Calu3 (cell line): ENCODE measurements around the gene SLC2A13. TPM values are rescaled to one million over a fixed set of nuclear protein-coding genes. Genes with fewer than 3 reads are reported as not detected.

Experiments
- BruUV-seq: library from RNA; stranded (reverse); fragments of 400-500 nt; replicated peaks from 2 replicates; lab custom pipeline; 2021; lab: Mats Ljungman, UMichigan
- CTCF ChIA-PET: fragments of 300-600 bp; sonication (Branson Sonifier 250); formaldehyde crosslinking; loops from one replicate; lab custom pipeline; 2022; ENCODE audit warnings: antibody characterized with exemption; lab: Charles Lee
- DNase-seq: peaks from one replicate; pipeline ENCODE4 v3.0.0; 2022
- H3K27ac Mint-ChIP-seq: one replicate; pipeline ENCODE4 v1.8.0; 2022; ENCODE audit warnings: mixed read lengths; ENCODE audit not compliant: unreplicated experiment
- H3K27me3 Mint-ChIP-seq: one replicate; pipeline ENCODE4 v1.8.0; 2022; ENCODE audit warnings: mixed read lengths; ENCODE audit not compliant: unreplicated experiment
- H3K36me3 Mint-ChIP-seq: one replicate; pipeline ENCODE4 v1.8.0; 2022; ENCODE audit warnings: mild to moderate bottlenecking, moderate library complexity, mixed read lengths; ENCODE audit not compliant: insufficient read depth, unreplicated experiment
- H3K4me1 Mint-ChIP-seq: one replicate; pipeline ENCODE4 v1.8.0; 2022; ENCODE audit warnings: mild to moderate bottlenecking, low read depth, mixed read lengths; ENCODE audit not compliant: unreplicated experiment
- H3K4me3 Mint-ChIP-seq: one replicate; pipeline ENCODE4 v1.8.0; 2022; ENCODE audit warnings: mild to moderate bottlenecking, low read depth, moderate library complexity, mixed read lengths; ENCODE audit not compliant: unreplicated experiment
- H3K9me3 Mint-ChIP-seq: one replicate; pipeline ENCODE4 v1.8.0; 2022; ENCODE audit warnings: low read depth, mixed read lengths; ENCODE audit not compliant: unreplicated experiment
- intact Hi-C: fragments of 100-400 bp; cut with micrococcal nuclease; formaldehyde crosslinking; loops from one replicate; pipeline ENCODE4 v1.10.0; 2022; ENCODE audit not compliant: unreplicated experiment
- total RNA-seq: library from RNA; stranded (reverse); gene quantifications from 2 replicates; pipeline ENCODE4 v1.2.3, GENCODE V29; 2022
- TF ChIP-seq, protein P1 (sequence below): fragments of 200-600 bp; IDR thresholded peaks from one replicate; pipeline ENCODE4 v1.8.0; 2022; ENCODE audit warnings: antibody characterized with exemption; ENCODE audit not compliant: unreplicated experiment

The SLC2A13 gene
- total RNA-seq, 1 experiment from 2014 or later: 9.4 TPM

DNA sequence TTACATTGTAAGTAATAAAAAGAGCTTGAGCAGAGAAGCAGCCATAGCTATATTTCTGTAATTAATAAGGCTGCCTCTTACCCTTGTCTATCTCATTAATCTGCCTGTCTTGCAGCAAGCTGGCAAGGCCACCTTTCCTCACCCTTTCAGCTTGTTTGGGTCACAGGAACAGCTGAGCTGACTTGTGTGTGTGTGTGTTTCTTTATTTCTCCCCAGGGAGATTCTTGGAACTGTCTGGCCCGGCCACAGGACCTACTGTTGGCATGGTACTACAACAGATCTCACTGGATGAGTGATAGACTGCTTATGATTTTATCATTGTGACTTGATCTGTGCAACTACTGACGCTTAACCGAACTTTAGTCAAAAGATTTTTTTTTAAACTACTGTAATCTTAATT, 213.7 kb downstream of the SLC2A13 start:
- H3K4me1 Mint-ChIP-seq: no peaks in the 10 kb centered on the region
- CTCF ChIA-PET: no interaction called here
- no peak overlapping the region for H3K27ac Mint-ChIP-seq
- H3K36me3 Mint-ChIP-seq: no peaks in the 10 kb centered on the region
- DNase-seq: no peak
- TF ChIP-seq, protein P1, sequence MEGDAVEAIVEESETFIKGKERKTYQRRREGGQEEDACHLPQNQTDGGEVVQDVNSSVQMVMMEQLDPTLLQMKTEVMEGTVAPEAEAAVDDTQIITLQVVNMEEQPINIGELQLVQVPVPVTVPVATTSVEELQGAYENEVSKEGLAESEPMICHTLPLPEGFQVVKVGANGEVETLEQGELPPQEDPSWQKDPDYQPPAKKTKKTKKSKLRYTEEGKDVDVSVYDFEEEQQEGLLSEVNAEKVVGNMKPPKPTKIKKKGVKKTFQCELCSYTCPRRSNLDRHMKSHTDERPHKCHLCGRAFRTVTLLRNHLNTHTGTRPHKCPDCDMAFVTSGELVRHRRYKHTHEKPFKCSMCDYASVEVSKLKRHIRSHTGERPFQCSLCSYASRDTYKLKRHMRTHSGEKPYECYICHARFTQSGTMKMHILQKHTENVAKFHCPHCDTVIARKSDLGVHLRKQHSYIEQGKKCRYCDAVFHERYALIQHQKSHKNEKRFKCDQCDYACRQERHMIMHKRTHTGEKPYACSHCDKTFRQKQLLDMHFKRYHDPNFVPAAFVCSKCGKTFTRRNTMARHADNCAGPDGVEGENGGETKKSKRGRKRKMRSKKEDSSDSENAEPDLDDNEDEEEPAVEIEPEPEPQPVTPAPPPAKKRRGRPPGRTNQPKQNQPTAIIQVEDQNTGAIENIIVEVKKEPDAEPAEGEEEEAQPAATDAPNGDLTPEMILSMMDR: no peak
- H3K27me3 Mint-ChIP-seq: no peaks in the 10 kb centered on the region
- H3K9me3 Mint-ChIP-seq: peaks cover 2% of the 10 kb centered on the region
- BruUV-seq: no TSS peak
- intact Hi-C loops: no loop called here
- no peak overlapping the region for H3K4me3 Mint-ChIP-seq

DNA sequence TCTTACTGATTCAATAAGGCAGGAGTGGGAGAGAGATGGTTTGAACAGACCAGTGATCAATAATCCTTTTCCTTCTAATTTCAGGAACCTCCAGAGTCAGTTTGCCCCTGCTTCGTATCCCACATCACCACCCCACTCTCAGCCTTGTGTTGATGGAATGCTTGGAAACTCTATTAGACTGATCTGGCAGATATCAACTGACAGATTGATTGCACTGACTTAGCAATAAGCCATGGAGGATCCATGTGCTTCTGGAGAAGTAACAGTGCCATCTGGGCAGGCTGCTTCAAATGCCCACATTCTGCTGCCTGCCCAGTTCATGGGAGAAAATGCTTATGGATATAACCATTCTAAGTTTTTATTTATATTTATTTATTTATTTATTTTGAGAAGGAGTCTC, 218.0 kb downstream of the SLC2A13 start:
- CTCF ChIA-PET: no interaction called here
- Mint-ChIP-seq H3K27me3 (no peaks in the 10 kb centered on the region), H3K36me3 (no peaks in the 10 kb centered on the region), H3K27ac (no peak overlapping the region), H3K4me1 (no peaks in the 10 kb centered on the region), H3K9me3 (no peaks in the 10 kb centered on the region), H3K4me3 (no peak overlapping the region)
- TF ChIP-seq, protein P1: no peak
- no TSS peak for BruUV-seq
- intact Hi-C loops: no loop called here
- DNase-seq: no peak

DNA sequence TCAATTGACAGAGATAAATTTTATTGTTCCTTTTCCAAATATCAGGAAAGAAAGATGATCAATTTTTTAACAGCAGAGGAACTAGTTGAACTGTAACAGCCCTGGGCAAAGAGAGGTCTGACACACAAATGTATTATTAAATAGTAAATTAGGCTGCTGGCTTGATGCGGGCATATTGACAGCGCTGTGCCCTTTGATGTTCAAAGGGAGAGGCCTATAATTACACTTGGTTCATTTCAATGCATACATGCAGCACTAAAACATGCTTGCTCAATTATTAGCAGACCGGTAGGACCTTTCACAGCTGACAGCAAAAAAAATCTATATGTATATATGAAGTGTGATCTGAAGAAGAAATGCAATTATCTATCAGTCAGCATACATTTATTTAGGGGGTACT, 219.8 kb downstream of the SLC2A13 start:
- BruUV-seq: no TSS peak
- H3K27ac Mint-ChIP-seq: no peak overlapping the region
- H3K36me3 Mint-ChIP-seq: no peaks in the 10 kb centered on the region
- H3K4me1 Mint-ChIP-seq: no peaks in the 10 kb centered on the region
- TF ChIP-seq, protein P1: no peak
- no peaks in the 10 kb centered on the region for H3K9me3 Mint-ChIP-seq
- no peaks in the 10 kb centered on the region for H3K27me3 Mint-ChIP-seq
- intact Hi-C loops: no loop called here
- no peak overlapping the region for H3K4me3 Mint-ChIP-seq
- DNase-seq: no peak
- CTCF ChIA-PET: no interaction called here

DNA sequence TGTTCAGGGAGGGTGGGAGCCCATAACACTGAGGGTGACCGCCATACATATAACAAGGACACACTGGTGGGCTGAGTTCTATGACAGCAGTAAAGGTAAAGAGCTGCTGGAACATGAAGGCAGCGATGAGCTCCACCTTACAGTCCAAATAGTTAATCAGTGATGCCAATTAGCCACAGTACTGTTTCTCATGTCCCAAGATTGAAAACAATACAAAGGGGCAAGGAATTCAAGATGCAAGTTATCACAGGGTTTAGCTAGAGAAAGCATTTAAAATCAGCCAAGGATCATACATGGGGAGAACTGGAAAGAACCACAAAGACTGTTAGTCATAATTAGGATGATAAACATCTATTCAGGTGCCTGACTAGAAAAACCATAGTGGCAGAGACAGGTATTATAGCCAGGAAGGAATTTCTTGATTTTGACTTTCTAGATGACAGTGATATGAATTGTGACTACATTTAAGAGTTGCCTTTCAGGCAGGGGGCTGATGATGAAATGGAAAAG, 221.2 kb downstream of the SLC2A13 start:
- intact Hi-C loops: no loop called here
- no peak overlapping the region for H3K27ac Mint-ChIP-seq
- CTCF ChIA-PET: no interaction called here
- H3K9me3 Mint-ChIP-seq: no peaks in the 10 kb centered on the region
- no peak overlapping the region for H3K4me3 Mint-ChIP-seq
- no TSS peak for BruUV-seq
- TF ChIP-seq, protein P1: no peak
- H3K4me1 Mint-ChIP-seq: no peaks in the 10 kb centered on the region
- no peaks in the 10 kb centered on the region for H3K27me3 Mint-ChIP-seq
- DNase-seq: no peak
- no peaks in the 10 kb centered on the region for H3K36me3 Mint-ChIP-seq
